EH (cell line): ENCODE data around the gene CALM3.

Source experiments
- DNase-seq: peaks from one replicate; pipeline ENCODE4 v3.0.0-alpha.2; 2015; ENCODE audit warnings: low read depth

Gene CALM3

GRCh38 chr19:46599716-46600373, 1.3 kb upstream of the CALM3 start:
- no peak for DNase-seq

- DNase-seq = peak; percentile 93
These were observed 479 bp upstream of the CALM3 start for GRCh38 chr19:46600384-46601317.

DNA sequence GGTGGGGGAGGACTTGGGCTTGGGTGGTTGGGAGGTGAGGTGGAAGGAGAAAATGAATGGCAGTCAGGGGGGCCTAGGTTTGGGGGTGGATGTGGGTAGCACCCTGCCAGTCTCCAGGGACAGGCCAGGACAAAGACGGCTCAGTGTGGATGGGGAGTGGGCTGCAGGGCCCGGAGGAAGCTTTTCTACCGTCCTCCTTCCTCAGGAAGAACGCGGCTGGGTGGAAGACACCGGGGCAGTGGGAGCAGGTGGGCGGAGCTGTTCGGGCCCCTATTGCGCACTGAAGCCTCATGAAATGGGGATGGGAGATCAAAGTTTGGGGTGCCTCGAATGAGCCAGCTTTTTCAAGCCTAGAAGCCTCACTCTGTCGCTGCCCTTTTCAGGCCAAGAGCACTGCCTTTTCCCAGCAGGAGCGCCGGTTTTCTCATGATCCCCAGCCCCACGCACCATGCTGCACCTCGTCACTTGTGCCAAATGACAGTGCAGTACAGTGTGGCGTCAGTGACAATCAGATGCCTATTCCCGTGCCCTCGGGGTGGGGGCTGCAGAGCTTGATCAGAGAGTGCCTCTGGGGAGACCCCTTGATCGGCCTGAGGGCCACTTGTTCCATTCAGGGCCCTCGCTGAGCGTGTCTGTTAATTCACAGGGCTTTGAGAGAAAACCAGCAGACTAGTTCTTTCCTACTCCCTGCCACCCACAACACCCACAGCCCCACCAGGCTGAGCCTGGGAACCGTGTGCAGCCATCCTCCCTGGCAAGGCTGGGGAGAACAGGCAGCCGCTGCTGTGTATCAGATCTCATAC, 1.5 kb downstream of the CALM3 start:
- DNase-seq = peak; percentile 38

DNA sequence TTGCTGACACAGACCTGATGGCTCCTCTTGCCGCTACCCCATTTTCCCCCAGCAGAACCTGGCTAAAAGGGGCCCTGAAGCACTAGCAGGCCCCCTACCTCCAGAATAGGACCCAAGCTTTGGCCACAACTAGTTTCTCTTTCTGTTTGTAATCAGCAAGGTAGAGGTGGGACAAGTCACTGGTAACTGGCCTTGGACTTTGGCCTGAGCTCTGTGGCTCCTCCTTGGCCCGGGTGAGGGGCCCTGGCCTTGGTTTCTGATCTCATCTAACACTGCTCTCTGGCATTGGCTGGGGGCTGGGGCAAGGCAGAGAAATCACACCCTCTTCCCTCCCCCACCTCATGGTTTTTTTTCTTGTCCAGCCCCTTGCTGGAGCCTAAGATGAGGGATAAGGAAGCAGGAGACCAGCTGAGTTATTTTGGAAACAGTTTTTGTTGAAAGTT, 2.1 kb downstream of the CALM3 start:
- no peak for DNase-seq

- DNase-seq = no peak
These were observed 2.7 kb downstream of the CALM3 start for GRCh38 chr19:46603752-46604231.

GRCh38 chr19:46604781-46605355, 3.7 kb downstream of the CALM3 start:
- DNase-seq = no peak

DNA sequence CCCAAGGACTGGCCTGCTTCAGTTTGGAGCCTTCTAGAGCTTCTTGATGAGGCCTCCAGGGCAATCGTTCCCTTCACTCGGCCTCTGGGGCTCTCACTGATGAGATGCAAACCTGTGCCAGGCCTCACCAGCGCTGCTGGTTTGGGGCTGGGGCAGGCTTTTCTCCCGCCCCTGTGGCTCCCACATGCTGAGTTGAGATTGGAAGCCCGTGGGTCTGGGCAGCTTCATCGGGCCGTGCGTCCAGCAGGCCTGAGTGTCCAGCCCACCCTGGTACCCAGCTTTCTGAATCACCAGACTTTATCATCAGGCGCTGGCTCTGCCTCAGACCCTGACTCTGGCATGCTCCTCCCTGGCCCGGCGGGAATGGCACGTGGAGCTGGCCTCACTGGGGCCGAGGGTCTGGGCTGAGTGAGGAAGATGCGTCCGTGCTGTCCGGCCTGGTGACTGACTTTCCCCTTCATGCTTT, 4.3 kb downstream of the CALM3 start:
- DNase-seq = no peak

GRCh38 chr19:46606019-46606418, 4.9 kb downstream of the CALM3 start:
- no peak for DNase-seq

GRCh38 chr19:46606681-46607447, 5.7 kb downstream of the CALM3 start:
- no peak for DNase-seq

DNA sequence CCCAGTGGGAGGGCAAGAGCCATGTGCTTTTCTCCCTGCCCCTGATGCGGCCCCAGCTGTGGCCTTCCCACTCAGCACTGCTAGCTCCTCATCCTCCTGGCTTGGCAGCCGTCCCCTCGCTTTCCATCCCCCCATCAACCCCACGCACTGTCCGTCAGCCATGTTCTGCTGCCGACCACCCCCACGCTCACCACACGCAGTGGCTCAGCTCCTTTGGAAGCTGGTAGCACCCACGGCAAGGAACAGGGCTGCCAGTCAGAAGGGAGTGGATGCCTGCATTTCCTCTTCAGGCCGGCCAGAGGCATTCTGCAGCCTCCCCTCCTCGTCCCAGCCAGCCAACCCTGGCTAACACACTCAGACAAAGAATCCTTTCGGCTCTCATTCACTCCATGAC, 6.3 kb downstream of the CALM3 start:
- DNase-seq = no peak

DNA sequence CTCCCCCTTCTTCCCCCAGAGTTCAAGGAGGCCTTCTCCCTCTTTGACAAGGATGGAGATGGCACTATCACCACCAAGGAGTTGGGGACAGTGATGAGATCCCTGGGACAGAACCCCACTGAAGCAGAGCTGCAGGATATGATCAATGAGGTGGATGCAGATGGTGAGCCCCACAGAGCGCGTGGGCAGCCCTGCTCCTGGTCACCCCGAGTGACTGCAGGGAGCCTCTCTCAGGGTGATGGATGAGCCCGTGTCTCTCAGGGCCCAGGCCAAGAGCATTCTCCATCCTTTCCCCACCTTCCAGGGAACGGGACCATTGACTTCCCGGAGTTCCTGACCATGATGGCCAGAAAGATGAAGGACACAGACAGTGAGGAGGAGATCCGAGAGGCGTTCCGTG, 7.0 kb downstream of the CALM3 start:
- no peak for DNase-seq

DNA sequence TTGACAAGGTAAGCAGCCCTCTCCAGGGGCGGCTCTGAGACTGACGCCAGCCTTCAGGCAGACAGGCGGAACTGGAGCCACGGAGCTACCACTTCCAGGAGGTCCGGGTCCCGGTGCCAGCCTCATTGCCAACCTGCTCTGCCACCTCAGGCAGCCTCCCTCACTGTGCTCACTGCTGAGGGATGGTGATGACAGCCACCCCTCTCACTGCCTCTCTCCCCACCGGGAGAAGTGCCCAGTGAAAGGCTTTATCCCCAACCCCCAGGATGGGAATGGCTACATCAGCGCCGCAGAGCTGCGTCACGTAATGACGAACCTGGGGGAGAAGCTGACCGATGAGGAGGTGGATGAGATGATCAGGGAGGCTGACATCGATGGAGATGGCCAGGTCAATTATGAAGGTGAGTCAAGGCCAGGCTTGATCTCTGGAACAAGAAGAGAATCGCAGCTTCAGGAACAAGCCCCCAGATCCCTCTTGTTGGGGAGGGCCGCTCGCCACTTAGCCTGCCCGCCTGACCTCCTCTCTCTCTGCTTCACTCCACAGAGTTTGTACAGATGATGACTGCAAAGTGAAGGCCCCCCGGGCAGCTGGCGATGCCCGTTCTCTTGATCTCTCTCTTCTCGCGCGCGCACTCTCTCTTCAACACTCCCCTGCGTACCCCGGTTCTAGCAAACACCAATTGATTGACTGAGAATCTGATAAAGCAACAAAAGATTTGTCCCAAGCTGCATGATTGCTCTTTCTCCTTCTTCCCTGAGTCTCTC, 7.6 kb downstream of the CALM3 start:
- DNase-seq = no peak

DNA sequence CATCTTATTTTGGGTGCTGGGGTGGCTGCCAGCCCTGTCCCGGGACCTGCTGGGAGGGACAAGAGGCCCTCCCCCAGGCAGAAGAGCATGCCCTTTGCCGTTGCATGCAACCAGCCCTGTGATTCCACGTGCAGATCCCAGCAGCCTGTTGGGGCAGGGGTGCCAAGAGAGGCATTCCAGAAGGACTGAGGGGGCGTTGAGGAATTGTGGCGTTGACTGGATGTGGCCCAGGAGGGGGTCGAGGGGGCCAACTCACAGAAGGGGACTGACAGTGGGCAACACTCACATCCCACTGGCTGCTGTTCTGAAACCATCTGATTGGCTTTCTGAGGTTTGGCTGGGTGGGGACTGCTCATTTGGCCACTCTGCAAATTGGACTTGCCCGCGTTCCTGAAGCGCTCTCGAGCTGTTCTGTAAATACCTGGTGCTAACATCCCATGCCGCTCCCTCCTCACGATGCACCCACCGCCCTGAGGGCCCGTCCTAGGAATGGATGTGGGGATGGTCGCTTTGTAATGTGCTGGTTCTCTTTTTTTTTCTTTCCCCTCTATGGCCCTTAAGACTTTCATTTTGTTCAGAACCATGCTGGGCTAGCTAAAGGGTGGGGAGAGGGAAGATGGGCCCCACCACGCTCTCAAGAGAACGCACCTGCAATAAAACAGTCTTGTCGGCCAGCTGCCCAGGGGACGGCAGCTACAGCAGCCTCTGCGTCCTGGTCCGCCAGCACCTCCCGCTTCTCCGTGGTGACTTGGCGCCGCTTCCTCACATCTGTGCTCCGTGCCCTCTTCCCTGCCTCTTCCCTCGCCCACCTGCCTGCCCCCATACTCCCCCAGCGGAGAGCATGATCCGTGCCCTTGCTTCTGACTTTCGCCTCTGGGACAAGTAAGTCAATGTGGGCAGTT, 8.6 kb downstream of the CALM3 start:
- no peak for DNase-seq

- DNase-seq = no peak
These were observed 9.3 kb downstream of the CALM3 start for GRCh38 chr19:46610413-46610775.

DNA sequence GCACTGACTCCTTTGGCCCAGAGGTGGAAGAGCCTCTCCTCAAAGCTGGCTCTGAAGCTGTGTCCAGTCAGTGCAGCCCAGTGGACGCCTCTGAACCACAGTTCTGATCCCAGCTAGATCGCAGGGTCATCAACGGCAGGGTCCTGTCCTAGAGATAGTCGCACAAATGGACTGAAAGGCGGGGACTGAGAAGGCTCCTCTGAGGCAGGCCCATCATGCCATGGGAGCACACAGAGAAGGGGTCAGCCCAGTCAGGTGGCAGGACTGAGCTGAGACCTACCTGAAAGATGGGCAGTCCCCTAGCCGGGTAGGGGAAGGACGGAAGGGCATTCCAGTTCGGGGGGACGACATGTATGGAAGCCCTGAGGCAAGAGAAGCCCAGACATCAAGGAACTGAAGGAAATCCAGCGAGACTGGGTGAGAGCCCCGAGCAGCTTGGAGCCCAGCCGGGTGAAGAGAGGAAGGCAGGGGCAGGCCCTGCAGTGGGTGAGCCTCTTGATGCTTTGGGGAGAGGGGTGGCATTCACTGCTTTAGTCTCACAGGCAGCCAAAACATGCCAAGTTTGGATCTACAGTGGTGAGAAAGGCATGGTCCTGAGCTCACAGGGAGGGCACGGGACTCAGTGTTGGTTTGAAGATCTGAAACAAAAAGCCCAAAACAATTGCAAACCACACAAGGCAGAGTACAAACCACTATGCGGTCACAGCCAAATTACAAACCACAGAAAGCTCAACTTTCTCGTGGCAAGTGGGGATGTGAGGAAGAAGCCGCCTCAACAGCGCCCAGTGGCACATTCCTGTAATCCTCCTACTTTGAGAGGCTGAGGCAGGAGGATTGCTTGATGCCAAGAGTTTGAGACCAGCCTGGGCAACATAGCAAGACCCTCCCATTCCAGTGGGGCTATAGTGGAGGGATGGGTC, 10.0 kb downstream of the CALM3 start:
- peak; percentile 57 for DNase-seq

GRCh38 chr19:46611776-46612175, 10.6 kb downstream of the CALM3 start:
- no peak for DNase-seq

GRCh38 chr19:46613525-46613924, 12.4 kb downstream of the CALM3 start:
- DNase-seq = no peak

DNA sequence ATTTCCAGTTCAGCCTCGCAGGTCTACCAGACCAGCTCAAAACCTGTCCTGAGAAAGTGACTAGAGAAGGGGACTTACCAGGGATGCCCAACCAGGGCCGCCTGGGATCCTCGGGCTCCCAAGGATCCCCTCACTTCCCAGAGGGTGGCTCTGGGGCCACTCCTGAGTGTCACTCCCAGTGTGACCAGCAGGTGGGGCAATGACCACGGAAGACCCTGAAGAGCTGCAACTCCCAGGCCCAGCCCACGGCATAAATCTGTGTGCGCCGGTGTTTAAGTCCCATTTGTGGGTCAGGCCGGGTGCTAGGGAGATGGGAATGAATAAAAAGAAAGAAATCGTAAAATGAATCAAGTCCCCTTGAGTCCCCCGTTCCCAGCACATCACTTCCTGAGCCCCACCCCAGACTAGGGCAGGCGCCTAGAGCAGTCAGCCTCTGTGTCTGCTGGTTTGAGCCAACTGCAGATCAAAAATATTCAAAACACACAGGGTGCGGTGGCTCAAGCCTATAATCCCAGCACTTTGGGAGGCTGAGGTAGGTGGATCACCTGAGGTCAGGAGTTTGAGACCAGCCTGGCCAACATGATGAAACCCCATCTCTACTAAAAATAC, 13.1 kb downstream of the CALM3 start:
- peak; percentile 81 for DNase-seq
